KMS-11 (cell line): Measurements from ENCODE around the gene CORO2A.
"Not testable (repeated sequence)": the region's sequence is repeated elsewhere in the genome, so short reads cannot be mapped to it uniquely, and the experiment has no call there.

Source experiments
- H2AFZ ChIP-seq: fragments of 200-600 bp; sonication (generic); 2 replicates; pipeline ENCODE4 v1.6.1; 2016; ENCODE audit warnings: antibody characterized with exemption, mixed run types, low read depth
- H3K27ac ChIP-seq: fragments of 200-600 bp; sonication (generic); 2 replicates; pipeline ENCODE4 v1.6.1; 2016; ENCODE audit warnings: mild to moderate bottlenecking, mixed run types
- H3K27me3 ChIP-seq: fragments of 200-600 bp; sonication (generic); 2 replicates; pipeline ENCODE4 v1.6.1; 2017; ENCODE audit warnings: mild to moderate bottlenecking, low read depth, mixed run types, moderate library complexity; ENCODE audit not compliant: insufficient read depth
- H3K36me3 ChIP-seq: fragments of 200-600 bp; sonication (generic); 2 replicates; pipeline ENCODE4 v1.6.1; 2017; ENCODE audit warnings: mild to moderate bottlenecking, mixed run types; ENCODE audit not compliant: insufficient read depth
- H3K4me1 ChIP-seq: fragments of 200-600 bp; sonication (generic); 2 replicates; pipeline ENCODE4 v1.6.1; 2016; ENCODE audit warnings: mild to moderate bottlenecking, low read depth, mixed run types; ENCODE audit not compliant: poor library complexity, severe bottlenecking
- H3K4me2 ChIP-seq: fragments of 200-600 bp; sonication (generic); 2 replicates; pipeline ENCODE4 v1.7.0; 2016; ENCODE audit warnings: mild to moderate bottlenecking, mixed run types
- H3K4me3 ChIP-seq: fragments of 200-600 bp; sonication (generic); IDR thresholded peaks from 2 replicates; pipeline ENCODE4 v1.6.1; 2017; ENCODE audit warnings: low read depth, low read length, mixed read lengths; ENCODE audit not compliant: insufficient read depth
- H3K79me2 ChIP-seq: fragments of 200-600 bp; sonication (generic); 2 replicates; pipeline ENCODE4 v1.6.1; 2016; ENCODE audit warnings: low read depth, mixed run types; ENCODE audit not compliant: insufficient read depth
- H3K9ac ChIP-seq: fragments of 200-600 bp; sonication (generic); 2 replicates; pipeline ENCODE4 v1.6.1; 2016; ENCODE audit warnings: mild to moderate bottlenecking, mixed run types
- H4K20me1 ChIP-seq: fragments of 200-600 bp; sonication (generic); 2 replicates; pipeline ENCODE4 v1.6.1; 2016; ENCODE audit warnings: mild to moderate bottlenecking, mixed run types; ENCODE audit not compliant: insufficient read depth
- TF ChIP-seq, protein P1 (sequence below): fragments of 200-600 bp; sonication (generic); conservative IDR thresholded peaks from 2 replicates; pipeline ENCODE4 v1.6.1; 2017; ENCODE audit warnings: low read depth, mild to moderate bottlenecking, antibody characterized with exemption, low read length, moderate library complexity, mixed read lengths

Gene CORO2A

DNA sequence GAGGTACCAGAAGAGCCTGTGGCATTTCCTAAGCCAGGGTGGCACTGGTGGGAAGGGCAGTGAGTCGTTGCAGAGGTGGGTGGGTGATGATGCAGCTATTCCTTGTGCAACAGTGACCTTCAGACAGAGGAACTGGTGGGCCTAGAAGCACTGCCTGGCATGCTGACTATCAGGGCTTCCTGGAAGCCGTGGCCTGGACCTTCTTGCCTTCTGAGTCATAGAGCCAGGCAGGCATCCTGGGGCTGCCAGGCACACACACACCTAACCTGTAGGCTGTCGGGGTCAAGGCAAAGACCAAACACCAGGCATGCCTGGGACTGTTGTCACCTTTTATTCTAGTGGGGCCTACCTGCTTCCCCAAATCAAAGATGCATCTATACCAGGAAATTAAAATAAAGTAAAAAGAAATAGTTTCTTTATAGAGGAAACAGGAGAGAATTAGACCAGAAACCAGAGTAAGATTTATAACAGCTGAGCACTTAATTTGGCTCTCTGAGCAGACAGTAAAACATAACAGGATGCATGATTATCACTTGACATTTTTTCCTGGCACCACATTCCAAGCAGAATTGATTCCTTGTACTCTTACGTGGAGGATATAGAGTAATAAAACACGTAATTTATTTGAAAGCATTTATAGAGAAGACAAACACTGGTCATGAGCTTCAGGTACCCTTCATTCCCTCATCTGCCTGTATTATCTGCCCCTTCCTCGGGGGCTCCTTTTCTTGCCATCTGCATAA lies 110.8 kb downstream of the CORO2A start:
- H3K4me3 ChIP-seq, result no peak overlapping the region
- H3K4me2 ChIP-seq, result no peak overlapping the region
- no peak overlapping the region for H2AFZ ChIP-seq
- peaks cover 23% of the 10 kb centered on the region for H3K4me1 ChIP-seq
- no peaks in the 10 kb centered on the region; the same call in 1 of the 2 replicates for H3K36me3 ChIP-seq
- no peak overlapping the region for H3K27ac ChIP-seq
- H3K79me2 ChIP-seq, result no peaks in the 10 kb centered on the region
- H3K27me3 ChIP-seq, result no peaks in the 10 kb centered on the region
- no peaks in the 10 kb centered on the region for H4K20me1 ChIP-seq
- no peak overlapping the region for H3K9ac ChIP-seq
- TF ChIP-seq, protein P1, sequence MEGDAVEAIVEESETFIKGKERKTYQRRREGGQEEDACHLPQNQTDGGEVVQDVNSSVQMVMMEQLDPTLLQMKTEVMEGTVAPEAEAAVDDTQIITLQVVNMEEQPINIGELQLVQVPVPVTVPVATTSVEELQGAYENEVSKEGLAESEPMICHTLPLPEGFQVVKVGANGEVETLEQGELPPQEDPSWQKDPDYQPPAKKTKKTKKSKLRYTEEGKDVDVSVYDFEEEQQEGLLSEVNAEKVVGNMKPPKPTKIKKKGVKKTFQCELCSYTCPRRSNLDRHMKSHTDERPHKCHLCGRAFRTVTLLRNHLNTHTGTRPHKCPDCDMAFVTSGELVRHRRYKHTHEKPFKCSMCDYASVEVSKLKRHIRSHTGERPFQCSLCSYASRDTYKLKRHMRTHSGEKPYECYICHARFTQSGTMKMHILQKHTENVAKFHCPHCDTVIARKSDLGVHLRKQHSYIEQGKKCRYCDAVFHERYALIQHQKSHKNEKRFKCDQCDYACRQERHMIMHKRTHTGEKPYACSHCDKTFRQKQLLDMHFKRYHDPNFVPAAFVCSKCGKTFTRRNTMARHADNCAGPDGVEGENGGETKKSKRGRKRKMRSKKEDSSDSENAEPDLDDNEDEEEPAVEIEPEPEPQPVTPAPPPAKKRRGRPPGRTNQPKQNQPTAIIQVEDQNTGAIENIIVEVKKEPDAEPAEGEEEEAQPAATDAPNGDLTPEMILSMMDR, result no peak

DNA sequence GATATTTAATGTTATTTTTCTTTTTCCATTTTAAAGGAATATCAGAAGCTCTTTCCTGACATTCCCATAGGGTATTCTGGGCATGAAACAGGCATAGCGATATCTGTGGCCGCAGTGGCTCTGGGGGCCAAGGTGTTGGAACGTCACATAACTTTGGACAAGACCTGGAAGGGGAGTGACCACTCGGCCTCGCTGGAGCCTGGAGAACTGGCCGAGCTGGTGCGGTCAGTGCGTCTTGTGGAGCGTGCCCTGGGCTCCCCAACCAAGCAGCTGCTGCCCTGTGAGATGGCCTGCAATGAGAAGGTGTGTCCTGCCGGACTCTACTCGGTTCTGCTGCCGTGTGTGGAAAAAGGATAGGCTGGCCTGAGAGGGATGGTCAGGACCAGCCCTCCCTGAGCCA lies 111.7 kb downstream of the CORO2A start:
- Histone ChIP-seq H3K9ac (no peak overlapping the region), H3K27ac (no peak overlapping the region), H3K4me1 (peaks cover 16% of the 10 kb centered on the region), H3K36me3 (no peaks in the 10 kb centered on the region; the same call in 1 of the 2 replicates), H3K4me3 (no peak overlapping the region), H3K79me2 (no peaks in the 10 kb centered on the region; the same call in 1 of the 2 replicates), H2AFZ (no peak overlapping the region), H3K27me3 (no peaks in the 10 kb centered on the region), H4K20me1 (no peaks in the 10 kb centered on the region), H3K4me2 (no peak overlapping the region)
- TF ChIP-seq, protein P1, result no peak

DNA sequence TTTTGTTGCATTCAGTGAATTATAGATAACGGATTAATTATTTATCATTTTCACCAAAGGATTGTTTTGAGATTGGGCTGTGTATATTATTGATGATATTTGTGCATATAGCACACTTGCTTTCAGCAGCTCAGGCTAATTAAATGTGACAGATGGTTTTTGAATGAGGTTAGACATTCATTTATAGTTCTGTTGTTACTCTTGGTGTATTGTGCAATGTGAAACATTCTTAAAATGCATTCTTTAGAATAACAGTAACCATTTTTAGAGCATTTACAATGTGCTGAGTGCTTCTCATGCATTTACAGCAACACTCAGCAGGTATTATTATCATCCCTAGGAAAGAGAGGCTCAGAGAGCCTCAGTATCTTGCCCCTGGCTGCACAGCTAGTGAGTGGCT lies 112.1 kb downstream of the CORO2A start:
- H3K9ac ChIP-seq, result no peak overlapping the region
- H3K36me3 ChIP-seq, result no peaks in the 10 kb centered on the region; the same call in 1 of the 2 replicates
- H3K4me2 ChIP-seq, result no peak overlapping the region
- TF ChIP-seq, protein P1, result no peak
- peaks cover 16% of the 10 kb centered on the region for H3K4me1 ChIP-seq
- H3K27me3 ChIP-seq, result no peaks in the 10 kb centered on the region
- no peak overlapping the region for H3K4me3 ChIP-seq
- H4K20me1 ChIP-seq, result no peaks in the 10 kb centered on the region
- H2AFZ ChIP-seq, result no peak overlapping the region
- no peaks in the 10 kb centered on the region; the same call in 1 of the 2 replicates for H3K79me2 ChIP-seq
- no peak overlapping the region for H3K27ac ChIP-seq

DNA sequence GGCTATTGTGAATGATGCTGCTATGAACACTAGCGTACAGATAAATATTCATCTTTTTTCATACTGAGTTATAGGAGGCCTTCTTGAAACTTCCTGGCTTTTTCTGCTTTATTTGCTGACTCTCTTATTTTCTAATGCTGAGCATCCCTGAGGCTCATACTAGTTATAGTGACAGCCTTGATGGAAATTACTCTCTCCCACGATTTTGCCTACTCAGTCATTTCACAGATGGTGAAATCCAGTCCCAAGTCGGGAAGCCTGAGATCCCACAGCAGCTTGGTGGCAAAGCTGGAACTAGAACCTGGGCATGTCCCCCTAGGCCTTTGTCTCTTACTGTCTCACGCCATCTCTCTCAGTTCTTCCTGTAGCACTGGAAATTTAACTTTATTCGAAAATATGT lies 113.5 kb downstream of the CORO2A start:
- Histone ChIP-seq H4K20me1 (no peaks in the 10 kb centered on the region), H3K4me1 (peaks cover 29% of the 10 kb centered on the region), H2AFZ (no peak overlapping the region), H3K4me3 (no peak overlapping the region), H3K9ac (no peak overlapping the region), H3K36me3 (no peaks in the 10 kb centered on the region; the same call in 1 of the 2 replicates), H3K4me2 (no peak overlapping the region), H3K27ac (no peak overlapping the region), H3K79me2 (no peaks in the 10 kb centered on the region; the same call in 1 of the 2 replicates), H3K27me3 (no peaks in the 10 kb centered on the region)
- TF ChIP-seq, protein P1, result no peak

DNA sequence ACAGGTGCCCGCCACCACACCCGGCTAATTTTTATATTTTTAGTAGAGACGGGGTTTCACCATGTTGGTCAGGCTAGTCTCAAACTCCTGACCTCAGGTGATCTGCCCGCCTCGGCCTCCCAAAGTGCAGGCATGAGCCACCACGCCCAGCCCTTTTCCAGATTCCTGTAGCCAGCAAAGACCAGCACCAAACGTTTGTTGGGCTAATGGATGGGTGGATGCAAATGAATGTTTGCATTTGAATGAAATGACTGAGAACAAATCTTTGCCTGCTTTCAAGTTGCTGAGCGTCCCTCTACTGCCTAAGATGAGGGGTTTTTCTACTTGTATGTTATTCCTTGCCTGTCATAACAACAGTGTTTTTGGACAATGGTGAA lies 115.9 kb downstream of the CORO2A start:
- not testable (repeated sequence) for H3K4me3 ChIP-seq, H3K36me3 ChIP-seq, H3K27ac ChIP-seq, H3K4me2 ChIP-seq, H4K20me1 ChIP-seq, H3K27me3 ChIP-seq, H2AFZ ChIP-seq, H3K9ac ChIP-seq, H3K79me2 ChIP-seq
- H3K4me1 ChIP-seq, result peaks cover 13% of the 10 kb centered on the region
